ENCODE measurements around the gene INTS3. TPM values are rescaled to one million over a fixed set of nuclear protein-coding genes. Genes with fewer than 3 reads are reported as not detected.

The INTS3 gene
- total and polyA plus RNA-seq, 2 of the 8 experiments (the other 6 are each of a cell fraction or from before 2014, with no cell fraction given) = 66.8 to 93.2 TPM

- H3K56ac ChIP-seq (replicated peaks; ENCODE audit: insufficient read length, low read depth, low read length) = no peak overlapping the region
- no peak overlapping the region for H2AFZ ChIP-seq (ENCODE audit: low read length)
- H3K18ac ChIP-seq (ENCODE audit: extremely low read depth, low read length) = peak overlapping the region; percentile 24; the same call in 1 of the 2 replicates
- H3K23ac ChIP-seq (ENCODE audit: insufficient read length) = no peak overlapping the region
- peak overlapping the region; percentile 61; the same call in 1 of the 2 replicates for H2BK15ac ChIP-seq (ENCODE audit: low read length)
- H3K4me3 ChIP-seq (ENCODE audit: extremely low read depth in 1 of 4, insufficient read depth in 2 of 4, low read depth in 3 of 4, low read length in 4 of 4) = peak overlapping the region; percentile 6 to 48 (median 10); a peak in 6 of 8 replicates
- no peaks in the 10 kb centered on the region for H3K9me3 ChIP-seq (ENCODE audit: insufficient read depth in 2 of 2, low read depth in 1 of 2, low read length in 1 of 2)
- H3K9ac ChIP-seq (replicated peaks in 1 of 4; ENCODE audit: extremely low read depth in 1 of 4, low read depth in 3 of 4, low read length in 3 of 4) = no peak overlapping the region
- H4K5ac ChIP-seq (ENCODE audit: insufficient read length, low read depth, low read length) = peak overlapping the region; percentile 17
- H3K4me1 ChIP-seq (replicated peaks in 1 of 4; ENCODE audit: control insufficient read depth in 3 of 4, insufficient read depth in 4 of 4, low read length in 3 of 4) = peaks cover 6 to 32% (median 22%) of the 10 kb centered on the region in 4 experiments
- H2BK20ac ChIP-seq (ENCODE audit: low read length) = peak overlapping the region; percentile 48; the same call in 1 of the 2 replicates
- ChIA-PET CTCF (ENCODE audit: partially characterized antibody) (interaction anchor here (0.8 to 1.0 kb wide), 2 partner anchors 9 to 133 kb away, joined by 3 to 4 read pairs; no protein-coding TSS in a partner anchor), POLR2A (ENCODE audit: partially characterized antibody) (interaction anchor here (0.9 to 15.1 kb wide), 7 partner anchors 10 to 199 kb away, joined by 3 to 153 read pairs (median 3); partner anchors contain the start of genes CHTOP, GATAD2B, JTB and RPS27)
- no peak overlapping the region for H3K27ac ChIP-seq (ENCODE audit: low read depth, low read length)
- H2BK5ac ChIP-seq (ENCODE audit: low read depth, low read length) = peak overlapping the region; percentile 83; the same call in 1 of the 2 replicates
- 0 out of 2 replicates have a peak overlapping the region, but pooled peaks have one; percentile 4 for H4K8ac ChIP-seq (ENCODE audit: extremely low read depth, insufficient read depth, low read length)
- H3K23me2 ChIP-seq (ENCODE audit: low read depth, low read length) = no peaks in the 10 kb centered on the region; the same call in 1 of the 2 replicates
- no peak overlapping the region; the same call in 1 of the 2 replicates for H2AK5ac ChIP-seq (ENCODE audit: low read depth, low read length)
- no peak overlapping the region for H3K14ac ChIP-seq (ENCODE audit: insufficient read length)
- 71% methylated on average over 12 of the region's 12 CpGs; no CpG with 5 or more reads in 1 of the 2 experiments for WGBS, 2 experiments (ENCODE audit: extremely low coverage in 1 of 2, insufficient coverage in 1 of 2, insufficient read length in 1 of 2, insufficient replicate concordance in 2 of 2, low coverage in 1 of 2, low lambda C conversion rate in 2 of 2, missing lambda C conversion rate in 1 of 2)
- peaks cover 0 to 4% of the 10 kb centered on the region in 2 experiments for H4K20me1 ChIP-seq (replicated peaks in 1 of 2; ENCODE audit: control insufficient read depth in 1 of 2, insufficient read depth in 2 of 2, low read length in 2 of 2)
- H3K79me2 ChIP-seq (ENCODE audit: control insufficient read depth in 1 of 2, insufficient read depth in 2 of 2, low read length in 2 of 2) = no peaks in the 10 kb centered on the region
- no peaks in the 10 kb centered on the region; a peak in 1 of 7 replicates for H3K27me3 ChIP-seq (replicated peaks in 1 of 4; ENCODE audit: control insufficient read depth in 3 of 4, extremely low read depth in 1 of 4, insufficient read depth in 3 of 4, low read length in 3 of 4)
- peak overlapping the region; percentile 71 for H3K4ac ChIP-seq (replicated peaks; ENCODE audit: insufficient read length, low read depth, low read length)
- H3K36me3 ChIP-seq (ENCODE audit: control insufficient read depth in 2 of 4, insufficient read depth in 4 of 4, low read length in 3 of 4) = no peaks in the 10 kb centered on the region; a peak in 1 of 8 replicates
- FAIRE-seq = no peak
- peak overlapping the region; percentile 74 for H2BK120ac ChIP-seq (replicated peaks; ENCODE audit: low read depth, low read length)
- peak overlapping the region; percentile 45 for H4K91ac ChIP-seq (replicated peaks; ENCODE audit: insufficient read length, low read length)
- DNase-seq (ENCODE audit: low read depth in 1 of 2, low spot score in 2 of 2) = peak in 1 of 2 experiments; percentile 52
- H3K79me1 ChIP-seq (ENCODE audit: low read depth, low read length) = no peaks in the 10 kb centered on the region
- H2BK12ac ChIP-seq (ENCODE audit: low read depth, low read length) = peak overlapping the region; percentile 68; the same call in 1 of the 2 replicates
- peak overlapping the region; percentile 60 to 61 for H3K4me2 ChIP-seq (ENCODE audit: insufficient read depth in 1 of 2, low read depth in 2 of 2, low read length in 2 of 2)
- TF ChIP-seq BACH1 (IDR thresholded peaks at IDR 0.05; ENCODE audit: low read length) = no peak
- TF ChIP-seq TEAD4 (IDR thresholded peaks at IDR 0.05; ENCODE audit: low read depth, low read length) = no peak
- TF ChIP-seq CHD1 (IDR thresholded peaks at IDR 0.05; ENCODE audit: low read depth, low read length) = no peak
- no peak for TF ChIP-seq POLR2AphosphoS5 (IDR thresholded peaks at IDR 0.05; ENCODE audit: low read depth, low read length)
- no peak for TF ChIP-seq CEBPB (IDR thresholded peaks at IDR 0.05; ENCODE audit: low read depth, low read length)
- no peak for TF ChIP-seq SP1 (IDR thresholded peaks at IDR 0.05; ENCODE audit: low read depth, low read length)
- TF ChIP-seq JUND (IDR thresholded peaks at IDR 0.05; ENCODE audit: low read length) = no peak
- TF ChIP-seq EP300 (IDR thresholded peaks at IDR 0.05; ENCODE audit: borderline replicate concordance in 1 of 2, low read depth in 2 of 2, low read length in 2 of 2) = no peak
- no peak for TF ChIP-seq ATF2 (IDR thresholded peaks at IDR 0.05; ENCODE audit: low read length)
- TF ChIP-seq TCF12 (IDR thresholded peaks at IDR 0.05; ENCODE audit: low read depth, low read length) = no peak
- TF ChIP-seq ZNF274 (IDR thresholded peaks at IDR 0.05; ENCODE audit: borderline replicate concordance, extremely low read depth, low read length) = no peak
Measured at GRCh38 chr1:153793973-153794615, 66.2 kb downstream of the INTS3 start.

All from H1 (cell line).